Measurements from ENCODE around the gene GRIK4. TPM values are rescaled to one million over a fixed set of nuclear protein-coding genes. Genes with fewer than 3 reads are reported as not detected.

The GRIK4 gene
- total RNA-seq, 2 experiments from 2014 or later, result not detected

GRCh38 chr11:120486138-120486537, 25.4 kb upstream of the GRIK4 start:
- TF ChIP-seq, protein P1, sequence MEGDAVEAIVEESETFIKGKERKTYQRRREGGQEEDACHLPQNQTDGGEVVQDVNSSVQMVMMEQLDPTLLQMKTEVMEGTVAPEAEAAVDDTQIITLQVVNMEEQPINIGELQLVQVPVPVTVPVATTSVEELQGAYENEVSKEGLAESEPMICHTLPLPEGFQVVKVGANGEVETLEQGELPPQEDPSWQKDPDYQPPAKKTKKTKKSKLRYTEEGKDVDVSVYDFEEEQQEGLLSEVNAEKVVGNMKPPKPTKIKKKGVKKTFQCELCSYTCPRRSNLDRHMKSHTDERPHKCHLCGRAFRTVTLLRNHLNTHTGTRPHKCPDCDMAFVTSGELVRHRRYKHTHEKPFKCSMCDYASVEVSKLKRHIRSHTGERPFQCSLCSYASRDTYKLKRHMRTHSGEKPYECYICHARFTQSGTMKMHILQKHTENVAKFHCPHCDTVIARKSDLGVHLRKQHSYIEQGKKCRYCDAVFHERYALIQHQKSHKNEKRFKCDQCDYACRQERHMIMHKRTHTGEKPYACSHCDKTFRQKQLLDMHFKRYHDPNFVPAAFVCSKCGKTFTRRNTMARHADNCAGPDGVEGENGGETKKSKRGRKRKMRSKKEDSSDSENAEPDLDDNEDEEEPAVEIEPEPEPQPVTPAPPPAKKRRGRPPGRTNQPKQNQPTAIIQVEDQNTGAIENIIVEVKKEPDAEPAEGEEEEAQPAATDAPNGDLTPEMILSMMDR (IDR thresholded peaks at IDR 0.05), result no peak
- ChIA-PET CTCF (no interaction called here), POLR2A (no interaction called here)
- H3K4me3 ChIP-seq (ENCODE audit: low read length), result no peak overlapping the region
- DNase-seq (no peak), ATAC-seq (ENCODE audit: poor library complexity) (no peak)
- no peaks in the 10 kb centered on the region for H3K27me3 ChIP-seq (ENCODE audit: control insufficient read depth in 1 of 2, insufficient read depth in 2 of 2, low read length in 2 of 2)
- H3K27ac ChIP-seq (ENCODE audit: low read depth in 1 of 2, low read length in 2 of 2), result no peak overlapping the region
- no peak overlapping the region for H3K4me3 Mint-ChIP-seq
- H3K27ac Mint-ChIP-seq, result no peak overlapping the region
- no peaks in the 10 kb centered on the region for H3K36me3 Mint-ChIP-seq (ENCODE audit: low read depth)
- H3K27me3 Mint-ChIP-seq, result no peaks in the 10 kb centered on the region
- H3K4me1 Mint-ChIP-seq (ENCODE audit: low read depth), result no peaks in the 10 kb centered on the region
- H3K36me3 ChIP-seq (ENCODE audit: insufficient read depth, low read length), result no peaks in the 10 kb centered on the region
- intact Hi-C loops (cut with DNase I, micrococcal nuclease), result no loop called here
- H3K9me3 Mint-ChIP-seq, result no peaks in the 10 kb centered on the region
- no peaks in the 10 kb centered on the region for H3K9me3 ChIP-seq (ENCODE audit: control insufficient read depth in 1 of 2, insufficient read depth in 1 of 2, low read length in 2 of 2)
- no peaks in the 10 kb centered on the region for H3K4me1 ChIP-seq (ENCODE audit: insufficient read depth, low read length)

DNA sequence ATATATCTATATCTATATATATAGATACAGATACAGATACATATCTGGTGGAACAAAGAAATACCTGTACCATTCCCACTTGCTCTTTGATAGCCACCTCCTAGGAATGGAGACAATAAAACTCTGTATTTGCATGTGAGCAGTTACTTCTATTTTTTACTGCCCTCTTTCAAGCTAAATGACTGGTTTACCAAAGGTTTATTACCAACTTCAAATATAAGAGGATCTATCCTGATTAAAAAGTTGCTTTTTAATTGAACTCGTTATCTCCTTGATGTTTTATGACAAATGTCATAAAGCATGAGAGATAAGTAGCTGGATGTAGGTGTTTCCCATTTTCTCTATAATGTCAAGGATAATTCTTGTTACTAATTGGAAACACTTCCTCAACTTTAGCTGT, 21.7 kb upstream of the GRIK4 start:
- no peak overlapping the region for H3K4me3 Mint-ChIP-seq
- TF ChIP-seq, protein P1 (IDR thresholded peaks at IDR 0.05), result no peak
- no peaks in the 10 kb centered on the region for H3K9me3 ChIP-seq (ENCODE audit: control insufficient read depth in 1 of 2, insufficient read depth in 1 of 2, low read length in 2 of 2)
- no peak overlapping the region for H3K4me3 ChIP-seq (ENCODE audit: low read length)
- ATAC-seq (ENCODE audit: poor library complexity) (no peak), DNase-seq (no peak)
- no peaks in the 10 kb centered on the region for H3K36me3 ChIP-seq (ENCODE audit: insufficient read depth, low read length)
- no peaks in the 10 kb centered on the region for H3K4me1 ChIP-seq (ENCODE audit: insufficient read depth, low read length)
- H3K27ac ChIP-seq (ENCODE audit: low read depth in 1 of 2, low read length in 2 of 2), result no peak overlapping the region
- H3K36me3 Mint-ChIP-seq (ENCODE audit: low read depth), result no peaks in the 10 kb centered on the region
- no peaks in the 10 kb centered on the region for H3K4me1 Mint-ChIP-seq (ENCODE audit: low read depth)
- ChIA-PET CTCF (no interaction called here), POLR2A (no interaction called here)
- no peak overlapping the region for H3K27ac Mint-ChIP-seq
- peaks cover 0 to 4% of the 10 kb centered on the region in 2 experiments for H3K27me3 ChIP-seq (ENCODE audit: control insufficient read depth in 1 of 2, insufficient read depth in 2 of 2, low read length in 2 of 2)
- intact Hi-C loops (cut with DNase I, micrococcal nuclease), result no loop called here
- peaks cover 8% of the 10 kb centered on the region for H3K27me3 Mint-ChIP-seq
- H3K9me3 Mint-ChIP-seq, result no peaks in the 10 kb centered on the region

DNA sequence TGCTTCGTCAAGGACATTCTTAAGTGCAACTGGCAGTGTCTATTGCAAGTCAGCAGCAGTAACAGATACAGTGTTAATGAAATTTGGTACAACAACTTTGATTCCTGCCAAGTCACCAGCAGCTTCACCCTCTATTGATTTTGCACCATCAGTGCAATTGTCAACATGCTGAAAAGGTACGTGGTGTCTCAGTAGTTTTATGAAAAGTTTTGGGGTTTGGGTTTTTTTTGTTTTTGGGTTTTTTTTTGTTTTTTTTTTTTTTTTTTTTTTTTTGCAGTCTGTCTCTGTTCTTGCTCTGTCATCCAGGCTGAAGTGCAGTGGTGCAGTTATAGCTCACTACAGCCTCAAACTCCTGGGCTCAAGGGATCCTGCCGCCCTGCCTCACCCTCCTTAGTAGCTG, 19.1 kb upstream of the GRIK4 start:
- TF ChIP-seq, protein P1 (IDR thresholded peaks at IDR 0.05), result no peak
- Histone ChIP-seq H3K27ac (ENCODE audit: low read depth in 1 of 2, low read length in 2 of 2) (no peak overlapping the region), H3K9me3 (ENCODE audit: control insufficient read depth in 1 of 2, insufficient read depth in 1 of 2, low read length in 2 of 2) (no peaks in the 10 kb centered on the region), H3K27me3 (ENCODE audit: control insufficient read depth in 1 of 2, insufficient read depth in 2 of 2, low read length in 2 of 2) (peaks cover 0 to 10% of the 10 kb centered on the region in 2 experiments), H3K4me1 (ENCODE audit: insufficient read depth, low read length) (no peaks in the 10 kb centered on the region), H3K36me3 (ENCODE audit: insufficient read depth, low read length) (no peaks in the 10 kb centered on the region), H3K4me3 (ENCODE audit: low read length) (no peak overlapping the region)
- H3K4me1 Mint-ChIP-seq (ENCODE audit: low read depth), result no peaks in the 10 kb centered on the region
- no peak for DNase-seq
- H3K27ac Mint-ChIP-seq, result no peak overlapping the region
- H3K4me3 Mint-ChIP-seq, result no peak overlapping the region
- H3K27me3 Mint-ChIP-seq, result peaks cover 14% of the 10 kb centered on the region
- no peaks in the 10 kb centered on the region for H3K36me3 Mint-ChIP-seq (ENCODE audit: low read depth)
- ChIA-PET POLR2A (no interaction called here), CTCF (no interaction called here)
- ATAC-seq (ENCODE audit: poor library complexity), result no peak
- intact Hi-C loops (cut with DNase I, micrococcal nuclease), result no loop called here
- no peaks in the 10 kb centered on the region for H3K9me3 Mint-ChIP-seq

Measured in CD4-positive, alpha-beta T cell (primary cell).